Fibroblast of lung (primary cell): ENCODE results near the gene HAS3. TPM values are rescaled to one million over a fixed set of nuclear protein-coding genes. Genes with fewer than 3 reads are reported as not detected.

Experiments used
- DNase-seq, 2 donors: peaks; one replicate each; pipeline versions ENCODE4 v3.0.0 to v3.0.0-alpha.2; 2010; ENCODE audit warnings: low read depth in 2 of 2
- H2AFZ ChIP-seq: 2 replicates; pipeline ENCODE4 v1.5.1; 2012; ENCODE audit warnings: low read length, control low read depth, inconsistent platforms
- H3K27ac ChIP-seq: 2 replicates; pipeline ENCODE4 v1.5.1; 2011; ENCODE audit warnings: low read length, control low read depth; ENCODE audit not compliant: insufficient read depth
- H3K27me3 ChIP-seq: 2 replicates; pipeline ENCODE4 v1.5.1; 2011; ENCODE audit warnings: mild to moderate bottlenecking, low read length; ENCODE audit not compliant: control insufficient read depth, insufficient read depth
- H3K36me3 ChIP-seq: 2 replicates; pipeline ENCODE4 v1.5.1; 2011; ENCODE audit warnings: low read length; ENCODE audit not compliant: control insufficient read depth, insufficient read depth
- H3K4me1 ChIP-seq: 2 replicates; pipeline ENCODE4 v1.5.1; 2011; ENCODE audit warnings: low read length; ENCODE audit not compliant: control insufficient read depth, insufficient read depth; ENCODE audit errors: extremely low read depth
- H3K4me2 ChIP-seq: 2 replicates; pipeline ENCODE4 v1.5.1; 2011; ENCODE audit warnings: low read length, control low read depth; ENCODE audit not compliant: insufficient read depth; ENCODE audit errors: extremely low read depth
- H3K4me3 ChIP-seq, 4 experiments: fragments of 200-600 bp in 1 of 4; sonication (generic) in 1 of 4; replicated peaks in 1 of 4; 2 replicates each; pipeline ENCODE4 v1.5.1; 2011 to 2016; ENCODE audit warnings: low read length in 4 of 4, low read depth in 3 of 4, mild to moderate bottlenecking in 3 of 4, control low read depth in 2 of 4, inconsistent platforms in 1 of 4, mixed read lengths in 1 of 4; ENCODE audit not compliant: insufficient read depth in 1 of 4; ENCODE audit errors: control extremely low read depth in 1 of 4
- H3K79me2 ChIP-seq: 2 replicates; pipeline ENCODE4 v1.5.1; 2012; ENCODE audit warnings: mild to moderate bottlenecking, low read length, inconsistent platforms; ENCODE audit not compliant: control insufficient read depth, insufficient read depth
- H3K9ac ChIP-seq: 2 replicates; pipeline ENCODE4 v1.5.1; 2011; ENCODE audit warnings: mild to moderate bottlenecking, low read length, control low read depth; ENCODE audit not compliant: insufficient read depth
- H3K9me3 ChIP-seq: 2 replicates; pipeline ENCODE4 v1.5.1; 2012; ENCODE audit warnings: low read depth, low read length; ENCODE audit not compliant: control insufficient read depth, insufficient read depth
- H4K20me1 ChIP-seq: 2 replicates; pipeline ENCODE4 v1.5.1; 2011; ENCODE audit warnings: low read length; ENCODE audit not compliant: control insufficient read depth, insufficient read depth; ENCODE audit errors: extremely low read depth
- CTCF ChIP-seq, 2 donors: IDR thresholded peaks in 1 of 2; conservative IDR thresholded peaks in 1 of 2; 1 replicate in 1 of 2; 2 replicates in 1 of 2; pipeline ENCODE4 v1.5.1; 2011 to 2012; ENCODE audit warnings: low read length in 2 of 2, control low read depth in 1 of 2, inconsistent platforms in 1 of 2, low read depth in 1 of 2, mild to moderate bottlenecking in 1 of 2
- EZH2 ChIP-seq: IDR thresholded peaks from 2 replicates; pipeline ENCODE4 v1.5.1; 2012; ENCODE audit warnings: low read length, control low read depth, mild to moderate bottlenecking; ENCODE audit errors: missing control alignments
- polyA plus RNA-seq, 2 donors: library from polyadenylated mRNA; depleted of rRNA in 1 of 2; stranded (reverse) in 1 of 2; unstranded in 1 of 2; fragments of >200 nt; gene quantifications; 2 replicates each; pipeline ENCODE4 v1.2.1, GENCODE V29; 2011 to 2012; ENCODE audit warnings: missing spikeins in 1 of 2
- total RNA-seq: library from RNA; depleted of rRNA; stranded (reverse); fragments of >200 nt; gene quantifications from 2 replicates; pipeline ENCODE4 v1.2.1, GENCODE V29; 2014

Gene HAS3
- total and polyA plus RNA-seq, 2 donors (not counting 1 experiment from before 2014, with no cell fraction given), result 0.27 to 0.33 TPM

- H4K20me1 ChIP-seq, result no peaks in the 10 kb centered on the region
- peaks cover 11% of the 10 kb centered on the region for H3K36me3 ChIP-seq
- no peaks in the 10 kb centered on the region for H3K9me3 ChIP-seq
- no peaks in the 10 kb centered on the region for H3K27me3 ChIP-seq
- no peak overlapping the region for H3K4me3 ChIP-seq
- H3K4me2 ChIP-seq, result no peak overlapping the region
- no peaks in the 10 kb centered on the region for H3K79me2 ChIP-seq
- no peak for TF ChIP-seq EZH2
- TF ChIP-seq CTCF (conservative IDR thresholded peaks at IDR 0.05 in 1 of 2, IDR thresholded peaks at IDR 0.05 in 1 of 2; ENCODE audit: low read depth in 1 of 2, low read length in 2 of 2), result no peak
- no peak overlapping the region for H3K9ac ChIP-seq
- H2AFZ ChIP-seq, result no peak overlapping the region
- H3K4me1 ChIP-seq, result no peaks in the 10 kb centered on the region
- DNase-seq, result no peak
- H3K27ac ChIP-seq, result no peak overlapping the region
Measured at GRCh38 chr16:69115361-69115760, 9.9 kb downstream of the HAS3 start.

GRCh38 chr16:69115837-69116236, 10.4 kb downstream of the HAS3 start:
- no peaks in the 10 kb centered on the region for H4K20me1 ChIP-seq
- H3K36me3 ChIP-seq, result peaks cover 11% of the 10 kb centered on the region

GRCh38 chr16:69116256-69116875, 10.9 kb downstream of the HAS3 start:
- Histone ChIP-seq H3K79me2 (no peaks in the 10 kb centered on the region), H3K4me3 (no peak overlapping the region), H3K36me3 (peaks cover 13% of the 10 kb centered on the region), H2AFZ (no peak overlapping the region), H3K9ac (no peak overlapping the region), H3K4me1 (no peaks in the 10 kb centered on the region), H3K9me3 (no peaks in the 10 kb centered on the region), H4K20me1 (no peaks in the 10 kb centered on the region), H3K4me2 (no peak overlapping the region), H3K27me3 (no peaks in the 10 kb centered on the region), H3K27ac (no peak overlapping the region)
- DNase-seq, result no peak
- no peak for TF ChIP-seq CTCF (conservative IDR thresholded peaks at IDR 0.05 in 1 of 2, IDR thresholded peaks at IDR 0.05 in 1 of 2; ENCODE audit: low read depth in 1 of 2, low read length in 2 of 2)
- no peak for TF ChIP-seq EZH2

More at GRCh38 chr16:69115837-69116236, 10.4 kb downstream of the HAS3 start:
- no peak overlapping the region for H3K4me3 ChIP-seq
- H3K27ac ChIP-seq, result no peak overlapping the region
- no peak overlapping the region for H3K4me2 ChIP-seq
- DNase-seq, result no peak
- no peaks in the 10 kb centered on the region for H3K4me1 ChIP-seq
- H3K9ac ChIP-seq, result no peak overlapping the region
- no peaks in the 10 kb centered on the region for H3K79me2 ChIP-seq
- no peaks in the 10 kb centered on the region for H3K9me3 ChIP-seq
- no peaks in the 10 kb centered on the region for H3K27me3 ChIP-seq
- no peak for TF ChIP-seq EZH2
- no peak for TF ChIP-seq CTCF (conservative IDR thresholded peaks at IDR 0.05 in 1 of 2, IDR thresholded peaks at IDR 0.05 in 1 of 2; ENCODE audit: low read depth in 1 of 2, low read length in 2 of 2)
- H2AFZ ChIP-seq, result no peak overlapping the region
